SK-N-SH (cell line): Measurements from ENCODE around the gene IL21R. TPM values are rescaled to one million over a fixed set of nuclear protein-coding genes. Genes with fewer than 3 reads are reported as not detected.

Experiments
- CTCF ChIA-PET: fragments of 300-600, 350-600 bp; formaldehyde crosslinking; extraction: SDS; loops from one replicate; lab custom pipeline; 2021; lab: Yijun Ruan, JAX
- POLR2A ChIA-PET: fragments of 350-600 bp; sonication (Branson Sonifier 250); formaldehyde crosslinking; extraction: SDS; loops from one replicate; lab custom pipeline; 2020; ENCODE audit warnings: antibody characterized with exemption, inconsistent platforms; lab: Yijun Ruan, JAX
- DNase-seq: peaks from one replicate; pipeline ENCODE4 v3.0.0; 2012
- H2AFZ ChIP-seq: fragments of 200-600 bp; sonication (generic); 2 replicates; pipeline ENCODE4 v1.8.1; 2016; ENCODE audit warnings: antibody characterized with exemption, mild to moderate bottlenecking, low read depth
- H3F3A ChIP-seq: fragments of 200-600 bp; sonication (generic); replicated peaks from 2 replicates; pipeline ENCODE3; 2016; ENCODE audit warnings: antibody characterized with exemption, mild to moderate bottlenecking; ENCODE audit not compliant: insufficient read depth
- H3K27ac ChIP-seq, 2 experiments: fragments of 200-500 bp in 1 of 2; fragments of 200-600 bp in 1 of 2; sonication (Bioruptor generic) in 1 of 2; sonication (generic), shearing (Covaris generic) in 1 of 2; 2 replicates each; pipeline versions ENCODE4 v1.5.1 to v1.6.1; 2014 to 2016; ENCODE audit warnings: low read depth in 2 of 2, inconsistent platforms in 1 of 2, low read length in 1 of 2, mild to moderate bottlenecking in 1 of 2, mixed read lengths in 1 of 2
- H3K27me3 ChIP-seq: fragments of 200-600 bp; sonication (generic), shearing (Covaris generic); 2 replicates; pipeline ENCODE4 v1.6.1; 2016; ENCODE audit warnings: mixed run types; ENCODE audit not compliant: insufficient read depth
- H3K36me3 ChIP-seq, 2 experiments: fragments of 200-500 bp in 1 of 2; fragments of 200-600 bp in 1 of 2; sonication (Bioruptor generic) in 1 of 2; sonication (generic) in 1 of 2; replicated peaks in 1 of 2; 2 replicates each; pipeline versions ENCODE3 to v1.5.1; 2014 to 2016; ENCODE audit warnings: low read length in 1 of 2, mild to moderate bottlenecking in 1 of 2; ENCODE audit not compliant: insufficient read depth in 2 of 2, control insufficient read depth in 1 of 2
- H3K4me1 ChIP-seq, 2 experiments: fragments of 200-500 bp in 1 of 2; fragments of 200-600 bp in 1 of 2; sonication (Bioruptor generic) in 1 of 2; sonication (generic), shearing (Covaris generic) in 1 of 2; 2 replicates each; pipeline versions ENCODE4 v1.5.1 to v1.6.1; 2014 to 2016; ENCODE audit warnings: low read depth in 1 of 2, low read length in 1 of 2, mixed run types in 1 of 2; ENCODE audit not compliant: insufficient read depth in 2 of 2, control insufficient read depth in 1 of 2
- H3K4me2 ChIP-seq: fragments of 200-600 bp; sonication (generic), shearing (Covaris generic); 2 replicates; pipeline ENCODE4 v1.6.1; 2017; ENCODE audit warnings: mixed run types
- H3K4me3 ChIP-seq, 2 experiments: fragments of 200-500 bp in 1 of 2; fragments of 200-600 bp in 1 of 2; sonication (Bioruptor generic) in 1 of 2; sonication (generic), shearing (Covaris generic) in 1 of 2; 2 replicates each; pipeline versions ENCODE4 v1.5.1 to v1.8.1; 2014 to 2016; ENCODE audit warnings: low read depth in 2 of 2, inconsistent platforms in 1 of 2, low read length in 1 of 2, mild to moderate bottlenecking in 1 of 2, mixed read lengths in 1 of 2, moderate library complexity in 1 of 2
- H3K79me2 ChIP-seq: fragments of 200-600 bp; sonication (generic); 2 replicates; pipeline ENCODE4 v1.8.1; 2017; ENCODE audit warnings: mild to moderate bottlenecking; ENCODE audit not compliant: insufficient read depth
- H3K9ac ChIP-seq: fragments of 200-600 bp; sonication (generic); 2 replicates; pipeline ENCODE4 v1.6.1; 2017; ENCODE audit warnings: mixed run types
- H3K9me2 ChIP-seq: fragments of 200-600 bp; sonication (generic); 2 replicates; pipeline ENCODE4 v1.6.1; 2017; ENCODE audit warnings: mixed run types
- H3K9me3 ChIP-seq: fragments of 200-600 bp; sonication (generic); 2 replicates; pipeline ENCODE4 v1.6.1; 2017; ENCODE audit warnings: mixed run types, mild to moderate bottlenecking, moderate library complexity
- H4K20me1 ChIP-seq: fragments of 200-600 bp; sonication (generic); 2 replicates; pipeline ENCODE4 v1.6.1; 2017; ENCODE audit warnings: mild to moderate bottlenecking, mixed run types; ENCODE audit not compliant: insufficient read depth
- ELF1 ChIP-seq: IDR thresholded peaks from 2 replicates; pipeline ENCODE4 v1.4.0; 2012
- FOSL2 ChIP-seq: IDR thresholded peaks from 2 replicates; pipeline ENCODE4 v1.4.0; 2012; ENCODE audit warnings: low read depth, mild to moderate bottlenecking, moderate library complexity, borderline replicate concordance
- FOXJ3 ChIP-seq: sonication (generic); formaldehyde crosslinking; IDR thresholded peaks from 2 replicates; pipeline ENCODE4 v1.5.1; 2020; ENCODE audit warnings: mild to moderate bottlenecking, missing genetic modification reagents
- GABPA ChIP-seq: IDR thresholded peaks from 2 replicates; pipeline ENCODE4 v1.4.0; 2012; ENCODE audit warnings: low read depth, mild to moderate bottlenecking
- JUND ChIP-seq: IDR thresholded peaks from 2 replicates; pipeline ENCODE4 v1.4.0; 2012
- MEF2A ChIP-seq: IDR thresholded peaks from 2 replicates; pipeline ENCODE4 v1.4.0; 2012; ENCODE audit warnings: low read depth, borderline replicate concordance
- NFIC ChIP-seq: IDR thresholded peaks from 2 replicates; pipeline ENCODE4 v1.4.0; 2012; ENCODE audit warnings: borderline replicate concordance
- POLR2AphosphoS5 ChIP-seq: IDR thresholded peaks from 2 replicates; pipeline ENCODE4 v1.6.1; 2012; ENCODE audit warnings: low read depth, low read length
- TCF12 ChIP-seq: IDR thresholded peaks from 2 replicates; pipeline ENCODE4 v1.4.0; 2012
- YY1 ChIP-seq: IDR thresholded peaks from 2 replicates; pipeline ENCODE4 v1.4.0; 2012; ENCODE audit warnings: low read depth, mild to moderate bottlenecking
- WGBS: methylation state at CpG from one replicate; pipeline ENCODE4 v1.1.6; 2017; ENCODE audit warnings: low lambda C conversion rate; 5-methylcytosine and 5-hydroxymethylcytosine counted together
- polyA plus RNA-seq, 3 experiments: library from polyadenylated mRNA; depleted of rRNA; stranded (reverse); fragments of >200 nt; gene quantifications; 2 replicates each; pipeline ENCODE4 v1.2.3, GENCODE V29; 2012
- TF ChIP-seq, protein P1 (sequence below): fragments of 150-350 bp; IDR thresholded peaks from 2 replicates; pipeline ENCODE4 v1.6.1; 2016; ENCODE audit warnings: mild to moderate bottlenecking, low read depth, low read length
- TF ChIP-seq, protein P2 (sequence below): IDR thresholded peaks from 2 replicates; pipeline ENCODE4; 2012
- TF ChIP-seq, protein P3 (sequence below): IDR thresholded peaks from 2 replicates; pipeline ENCODE4 v1.6.1; 2012; ENCODE audit warnings: mild to moderate bottlenecking, low read depth, low read length, moderate library complexity
- TF ChIP-seq, protein P4 (sequence below): fragments of 150-350 bp; IDR thresholded peaks from 2 replicates; pipeline ENCODE4 v1.6.1; 2017; ENCODE audit warnings: antibody characterized with exemption, low read length, low read depth, borderline replicate concordance
- TF ChIP-seq, protein P5 (sequence below): IDR thresholded peaks from 2 replicates; pipeline ENCODE4 v1.4.0; 2012; ENCODE audit warnings: low read depth, borderline replicate concordance

The IL21R gene
- polyA plus RNA-seq, 1 of the 3 experiments (the other 2 are of a cell fraction) = 0.13 TPM

DNA sequence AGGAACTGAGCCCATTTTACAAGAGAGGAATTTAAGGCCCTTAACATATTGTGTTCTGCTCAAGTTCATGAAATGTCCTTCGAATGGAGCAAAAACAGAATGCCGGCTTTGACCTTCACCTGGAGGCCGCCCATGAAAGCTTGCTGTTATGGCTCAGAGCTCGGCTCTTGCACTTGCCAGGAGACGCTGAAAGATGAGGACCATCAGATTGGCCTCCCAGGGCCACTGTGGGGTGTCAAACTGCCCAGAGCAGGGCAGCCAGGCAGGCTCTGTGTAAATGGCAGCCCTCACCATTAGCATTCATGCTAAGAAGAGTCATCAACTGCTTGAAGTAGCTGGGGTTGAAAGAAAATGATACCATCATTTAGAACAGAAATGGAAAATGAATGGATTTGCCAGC is 39.3 kb downstream of the IL21R start:
- Histone ChIP-seq H3K9me2 (no peaks in the 10 kb centered on the region), H4K20me1 (no peaks in the 10 kb centered on the region), H2AFZ (no peak overlapping the region), H3K79me2 (no peaks in the 10 kb centered on the region), H3K9ac (no peak overlapping the region), H3K36me3 (no peaks in the 10 kb centered on the region), H3K4me2 (no peak overlapping the region), H3K27me3 (no peaks in the 10 kb centered on the region), H3F3A (peaks cover 6% of the 10 kb centered on the region), H3K4me1 (peaks cover 0 to 5% of the 10 kb centered on the region in 2 experiments; a peak in 1 of 4 replicates), H3K9me3 (no peaks in the 10 kb centered on the region), H3K27ac (no peak overlapping the region), H3K4me3 (no peak overlapping the region)
- DNase-seq = no peak
- 65% methylated on average over 3 of the region's 5 CpGs for WGBS
- ChIA-PET POLR2A (no interaction called here), CTCF (interaction anchor here (1.1 to 1.8 kb wide), 2 partner anchors 207 to 286 kb away, joined by 3 to 6 read pairs; no protein-coding TSS in a partner anchor)
- no peak for TF ChIP-seq FOSL2

DNA sequence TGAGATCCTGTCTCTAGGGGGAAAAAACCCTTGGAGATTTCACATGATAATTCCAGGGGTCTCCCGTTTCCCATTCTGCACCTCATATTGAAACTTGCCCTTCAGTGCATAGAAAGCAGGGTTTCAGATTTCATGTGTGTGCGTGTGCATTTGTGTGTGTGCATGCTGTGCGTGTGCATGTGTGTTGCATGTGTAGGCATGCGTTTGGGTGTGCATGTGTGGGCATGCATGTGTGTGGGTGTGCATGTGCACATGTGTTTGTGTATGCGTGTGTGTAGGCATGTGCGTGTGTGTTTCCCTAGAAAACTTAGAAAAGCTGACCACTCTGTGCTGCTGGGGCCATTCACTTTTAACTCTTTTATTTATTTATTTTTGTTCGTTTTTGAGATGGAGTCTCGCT is 40.0 kb downstream of the IL21R start:
- ChIA-PET POLR2A (no interaction called here), CTCF (interaction anchor here (1.8 kb wide), 1 partner anchor 287 kb away, joined by 6 read pairs; no protein-coding TSS in a partner anchor)

More for the DNA sequence above, 40.0 kb downstream of the IL21R start:
- Histone ChIP-seq H3F3A (peaks cover 6% of the 10 kb centered on the region), H3K4me2 (no peak overlapping the region), H3K27ac (no peak overlapping the region), H2AFZ (no peak overlapping the region), H3K79me2 (no peaks in the 10 kb centered on the region), H3K4me3 (no peak overlapping the region), H3K36me3 (no peaks in the 10 kb centered on the region), H3K4me1 (peaks cover 0 to 5% of the 10 kb centered on the region in 2 experiments; a peak in 1 of 4 replicates), H3K27me3 (no peaks in the 10 kb centered on the region), H4K20me1 (no peaks in the 10 kb centered on the region), H3K9me2 (no peaks in the 10 kb centered on the region), H3K9ac (no peak overlapping the region), H3K9me3 (no peaks in the 10 kb centered on the region)
- no peak for DNase-seq
- WGBS = 78% methylated on average over 8 of the region's 8 CpGs
- TF ChIP-seq GABPA (no peak), FOXJ3 (no peak), FOSL2 (no peak), NFIC (no peak), JUND (no peak), ELF1 (no peak), TCF12 (no peak), MEF2A (no peak), YY1 (no peak), POLR2AphosphoS5 (no peak)
- TF ChIP-seq, protein P1, sequence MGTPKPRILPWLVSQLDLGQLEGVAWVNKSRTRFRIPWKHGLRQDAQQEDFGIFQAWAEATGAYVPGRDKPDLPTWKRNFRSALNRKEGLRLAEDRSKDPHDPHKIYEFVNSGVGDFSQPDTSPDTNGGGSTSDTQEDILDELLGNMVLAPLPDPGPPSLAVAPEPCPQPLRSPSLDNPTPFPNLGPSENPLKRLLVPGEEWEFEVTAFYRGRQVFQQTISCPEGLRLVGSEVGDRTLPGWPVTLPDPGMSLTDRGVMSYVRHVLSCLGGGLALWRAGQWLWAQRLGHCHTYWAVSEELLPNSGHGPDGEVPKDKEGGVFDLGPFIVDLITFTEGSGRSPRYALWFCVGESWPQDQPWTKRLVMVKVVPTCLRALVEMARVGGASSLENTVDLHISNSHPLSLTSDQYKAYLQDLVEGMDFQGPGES = no peak
- TF ChIP-seq, protein P2, sequence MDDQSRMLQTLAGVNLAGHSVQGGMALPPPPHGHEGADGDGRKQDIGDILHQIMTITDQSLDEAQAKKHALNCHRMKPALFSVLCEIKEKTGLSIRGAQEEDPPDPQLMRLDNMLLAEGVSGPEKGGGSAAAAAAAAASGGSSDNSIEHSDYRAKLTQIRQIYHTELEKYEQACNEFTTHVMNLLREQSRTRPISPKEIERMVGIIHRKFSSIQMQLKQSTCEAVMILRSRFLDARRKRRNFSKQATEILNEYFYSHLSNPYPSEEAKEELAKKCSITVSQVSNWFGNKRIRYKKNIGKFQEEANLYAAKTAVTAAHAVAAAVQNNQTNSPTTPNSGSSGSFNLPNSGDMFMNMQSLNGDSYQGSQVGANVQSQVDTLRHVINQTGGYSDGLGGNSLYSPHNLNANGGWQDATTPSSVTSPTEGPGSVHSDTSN = no peak
- TF ChIP-seq, protein P3, sequence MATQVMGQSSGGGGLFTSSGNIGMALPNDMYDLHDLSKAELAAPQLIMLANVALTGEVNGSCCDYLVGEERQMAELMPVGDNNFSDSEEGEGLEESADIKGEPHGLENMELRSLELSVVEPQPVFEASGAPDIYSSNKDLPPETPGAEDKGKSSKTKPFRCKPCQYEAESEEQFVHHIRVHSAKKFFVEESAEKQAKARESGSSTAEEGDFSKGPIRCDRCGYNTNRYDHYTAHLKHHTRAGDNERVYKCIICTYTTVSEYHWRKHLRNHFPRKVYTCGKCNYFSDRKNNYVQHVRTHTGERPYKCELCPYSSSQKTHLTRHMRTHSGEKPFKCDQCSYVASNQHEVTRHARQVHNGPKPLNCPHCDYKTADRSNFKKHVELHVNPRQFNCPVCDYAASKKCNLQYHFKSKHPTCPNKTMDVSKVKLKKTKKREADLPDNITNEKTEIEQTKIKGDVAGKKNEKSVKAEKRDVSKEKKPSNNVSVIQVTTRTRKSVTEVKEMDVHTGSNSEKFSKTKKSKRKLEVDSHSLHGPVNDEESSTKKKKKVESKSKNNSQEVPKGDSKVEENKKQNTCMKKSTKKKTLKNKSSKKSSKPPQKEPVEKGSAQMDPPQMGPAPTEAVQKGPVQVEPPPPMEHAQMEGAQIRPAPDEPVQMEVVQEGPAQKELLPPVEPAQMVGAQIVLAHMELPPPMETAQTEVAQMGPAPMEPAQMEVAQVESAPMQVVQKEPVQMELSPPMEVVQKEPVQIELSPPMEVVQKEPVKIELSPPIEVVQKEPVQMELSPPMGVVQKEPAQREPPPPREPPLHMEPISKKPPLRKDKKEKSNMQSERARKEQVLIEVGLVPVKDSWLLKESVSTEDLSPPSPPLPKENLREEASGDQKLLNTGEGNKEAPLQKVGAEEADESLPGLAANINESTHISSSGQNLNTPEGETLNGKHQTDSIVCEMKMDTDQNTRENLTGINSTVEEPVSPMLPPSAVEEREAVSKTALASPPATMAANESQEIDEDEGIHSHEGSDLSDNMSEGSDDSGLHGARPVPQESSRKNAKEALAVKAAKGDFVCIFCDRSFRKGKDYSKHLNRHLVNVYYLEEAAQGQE = no peak
- TF ChIP-seq, protein P4, sequence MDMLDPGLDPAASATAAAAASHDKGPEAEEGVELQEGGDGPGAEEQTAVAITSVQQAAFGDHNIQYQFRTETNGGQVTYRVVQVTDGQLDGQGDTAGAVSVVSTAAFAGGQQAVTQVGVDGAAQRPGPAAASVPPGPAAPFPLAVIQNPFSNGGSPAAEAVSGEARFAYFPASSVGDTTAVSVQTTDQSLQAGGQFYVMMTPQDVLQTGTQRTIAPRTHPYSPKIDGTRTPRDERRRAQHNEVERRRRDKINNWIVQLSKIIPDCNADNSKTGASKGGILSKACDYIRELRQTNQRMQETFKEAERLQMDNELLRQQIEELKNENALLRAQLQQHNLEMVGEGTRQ = no peak
- TF ChIP-seq, protein P5, sequence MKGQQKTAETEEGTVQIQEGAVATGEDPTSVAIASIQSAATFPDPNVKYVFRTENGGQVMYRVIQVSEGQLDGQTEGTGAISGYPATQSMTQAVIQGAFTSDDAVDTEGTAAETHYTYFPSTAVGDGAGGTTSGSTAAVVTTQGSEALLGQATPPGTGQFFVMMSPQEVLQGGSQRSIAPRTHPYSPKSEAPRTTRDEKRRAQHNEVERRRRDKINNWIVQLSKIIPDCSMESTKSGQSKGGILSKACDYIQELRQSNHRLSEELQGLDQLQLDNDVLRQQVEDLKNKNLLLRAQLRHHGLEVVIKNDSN = no peak
